Mesenchymal stem cell (in vitro differentiated cells and primary cell): Measurements from ENCODE around the gene STX2.
"Not testable (repeated sequence)": the region's sequence is repeated elsewhere in the genome, so short reads cannot be mapped to it uniquely, and the experiment has no call there.

Experiments used
- DNase-seq: peaks from one replicate; pipeline ENCODE4 v3.0.0-alpha.2; 2013
- H2AFZ ChIP-seq: one replicate; pipeline ENCODE4 v1.6.1; 2013; ENCODE audit warnings: low read depth, mild to moderate bottlenecking, control low read depth, inconsistent platforms, low read length, moderate library complexity
- H2AK5ac ChIP-seq: 2 replicates; pipeline ENCODE4 v1.6.1; 2013; ENCODE audit warnings: low read length, moderate library complexity, mild to moderate bottlenecking, inconsistent platforms; ENCODE audit not compliant: severe bottlenecking
- H2BK120ac ChIP-seq: one replicate; pipeline ENCODE4 v1.6.1; 2013; ENCODE audit warnings: low read depth, mild to moderate bottlenecking, inconsistent platforms, low read length, moderate library complexity
- H2BK12ac ChIP-seq, 2 experiments: one replicate each; pipeline ENCODE4 v1.6.1; 2013; ENCODE audit warnings: inconsistent platforms in 2 of 2, low read length in 2 of 2, mild to moderate bottlenecking in 2 of 2, moderate library complexity in 2 of 2, control low read depth in 1 of 2
- H2BK15ac ChIP-seq: one replicate; pipeline ENCODE4 v1.6.1; 2013; ENCODE audit warnings: mild to moderate bottlenecking, low read depth, inconsistent platforms; ENCODE audit not compliant: poor library complexity, severe bottlenecking
- H2BK5ac ChIP-seq: 2 replicates; pipeline ENCODE4 v1.6.1; 2013; ENCODE audit warnings: low read depth, mild to moderate bottlenecking, low read length, control low read depth, inconsistent platforms; ENCODE audit not compliant: poor library complexity, severe bottlenecking
- H3K14ac ChIP-seq, 2 experiments: one replicate each; pipeline ENCODE4 v1.6.1; 2013; ENCODE audit warnings: inconsistent platforms in 2 of 2, low read length in 2 of 2, control low read depth in 1 of 2, mild to moderate bottlenecking in 1 of 2, moderate library complexity in 1 of 2
- H3K18ac ChIP-seq, 2 experiments: one replicate each; pipeline ENCODE4 v1.6.1; 2013; ENCODE audit warnings: inconsistent platforms in 2 of 2, low read length in 2 of 2, control low read depth in 1 of 2, low read depth in 1 of 2, mild to moderate bottlenecking in 1 of 2
- H3K23ac ChIP-seq, 2 experiments: one replicate each; pipeline ENCODE4 v1.6.1; 2013; ENCODE audit warnings: inconsistent platforms in 2 of 2, low read length in 2 of 2, mild to moderate bottlenecking in 2 of 2, moderate library complexity in 2 of 2, control low read depth in 1 of 2
- H3K27ac ChIP-seq: 2 replicates; pipeline ENCODE4 v1.5.1; 2013; ENCODE audit warnings: mild to moderate bottlenecking, moderate library complexity, low read length, control low read depth, inconsistent platforms; ENCODE audit not compliant: poor library complexity, severe bottlenecking
- H3K27me3 ChIP-seq, 2 experiments: 2 replicates each; pipeline versions ENCODE4 v1.6.1 to v1.7.0; 2013; ENCODE audit warnings: low read length in 2 of 2, mild to moderate bottlenecking in 2 of 2, moderate library complexity in 2 of 2, control low read depth in 1 of 2, inconsistent platforms in 1 of 2; ENCODE audit not compliant: control insufficient read depth in 1 of 2, insufficient read depth in 1 of 2
- H3K36me3 ChIP-seq, 2 experiments: 2 replicates each; pipeline versions ENCODE4 v1.6.1 to v1.7.0; 2013; ENCODE audit warnings: low read length in 2 of 2, control low read depth in 1 of 2, inconsistent platforms in 1 of 2, low read depth in 1 of 2, mild to moderate bottlenecking in 1 of 2; ENCODE audit not compliant: insufficient read depth in 2 of 2, control insufficient read depth in 1 of 2
- H3K4ac ChIP-seq, 2 experiments: one replicate each; pipeline ENCODE4 v1.6.1; 2013; ENCODE audit warnings: inconsistent platforms in 2 of 2, low read length in 2 of 2, mild to moderate bottlenecking in 2 of 2, moderate library complexity in 2 of 2, control low read depth in 1 of 2, low read depth in 1 of 2
- H3K4me1 ChIP-seq: 2 replicates; pipeline ENCODE4 v1.6.1; 2013; ENCODE audit warnings: low read depth, low read length, control low read depth; ENCODE audit not compliant: control insufficient read depth, insufficient read depth
- H3K4me2 ChIP-seq: 2 replicates; pipeline ENCODE4 v1.6.1; 2013; ENCODE audit warnings: low read length, mild to moderate bottlenecking, inconsistent platforms; ENCODE audit not compliant: poor library complexity, severe bottlenecking
- H3K4me3 ChIP-seq, 2 experiments: 2 replicates each; pipeline versions ENCODE4 v1.5.1 to v1.7.0; 2013; ENCODE audit warnings: low read length in 2 of 2, mild to moderate bottlenecking in 2 of 2, control low read depth in 1 of 2, low read depth in 1 of 2; ENCODE audit not compliant: insufficient read depth in 1 of 2
- H3K79me1 ChIP-seq: replicated peaks from 2 replicates; pipeline ENCODE4 v1.6.1; 2013; ENCODE audit warnings: mild to moderate bottlenecking, control low read depth, low read length, inconsistent platforms; ENCODE audit not compliant: poor library complexity, severe bottlenecking
- H3K9ac ChIP-seq: 2 replicates; pipeline ENCODE4 v1.7.0; 2013; ENCODE audit warnings: mild to moderate bottlenecking, low read length, moderate library complexity
- H3K9me3 ChIP-seq: 2 replicates; pipeline ENCODE4 v1.7.0; 2013; ENCODE audit warnings: mild to moderate bottlenecking, low read length; ENCODE audit not compliant: control insufficient read depth
- H4K8ac ChIP-seq: one replicate; pipeline ENCODE4 v1.6.1; 2013; ENCODE audit warnings: inconsistent platforms, mild to moderate bottlenecking, low read length, moderate library complexity
- H4K91ac ChIP-seq: one replicate; pipeline ENCODE4 v1.6.1; 2013; ENCODE audit warnings: mild to moderate bottlenecking, low read length, inconsistent platforms
- WGBS: methylation state at CpG from one replicate; pipeline ENCODE4 v1.1.7; 2013; ENCODE audit warnings: mixed read lengths; 5-methylcytosine and 5-hydroxymethylcytosine counted together

Gene STX2

DNA sequence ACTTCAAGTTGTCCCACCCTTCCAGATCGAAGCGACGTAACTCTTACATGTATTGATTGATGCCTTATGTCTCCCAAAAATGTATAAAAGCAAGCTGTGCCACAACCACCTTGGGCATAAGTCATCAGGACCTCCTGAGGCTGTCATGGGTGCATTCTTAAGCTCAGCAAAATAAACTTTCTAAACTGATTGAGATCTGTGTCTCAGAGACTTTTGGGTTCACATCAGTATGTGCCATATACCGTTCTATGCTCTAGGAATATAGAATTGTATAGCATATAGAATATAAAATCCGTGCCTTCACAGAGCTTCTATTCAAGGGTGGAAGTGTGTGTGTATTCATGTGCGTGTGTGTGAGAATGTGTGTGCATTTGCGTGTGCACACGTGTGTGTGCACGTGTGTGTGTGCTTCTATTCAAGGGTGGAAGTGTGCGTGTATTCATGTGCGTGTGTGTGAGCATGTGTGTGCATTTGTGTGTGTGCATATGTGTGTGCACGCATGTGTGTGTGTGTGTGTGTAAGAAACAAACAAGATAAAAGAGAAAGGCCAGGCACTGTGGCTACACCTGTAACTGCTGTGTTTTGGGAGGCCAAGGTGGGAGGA is 11.5 kb upstream of the STX2 start:
- peak overlapping the region in 1 of 2 experiments; percentile 18 for H3K14ac ChIP-seq
- H2BK120ac ChIP-seq, result no peak overlapping the region
- H3K27me3 ChIP-seq, result peaks cover 14 to 18% of the 10 kb centered on the region in 2 experiments
- H3K27ac ChIP-seq, result no peak overlapping the region
- no peak overlapping the region for H2BK12ac ChIP-seq
- no peak overlapping the region for H2AK5ac ChIP-seq
- no peak overlapping the region for H3K4ac ChIP-seq
- H4K91ac ChIP-seq, result no peak overlapping the region
- H3K36me3 ChIP-seq, result no peaks in the 10 kb centered on the region
- H3K9me3 ChIP-seq, result no peaks in the 10 kb centered on the region
- DNase-seq, result no peak
- peaks cover 2% of the 10 kb centered on the region for H3K4me1 ChIP-seq
- no peak overlapping the region for H3K9ac ChIP-seq
- no peak overlapping the region for H3K4me2 ChIP-seq
- H2BK15ac ChIP-seq, result no peak overlapping the region
- H2BK5ac ChIP-seq, result no peak overlapping the region
- no peak overlapping the region for H3K23ac ChIP-seq
- 82% methylated on average over 12 of the region's 12 CpGs for WGBS
- peak overlapping the region in 1 of 2 experiments; percentile 11 for H3K18ac ChIP-seq
- no peak overlapping the region for H4K8ac ChIP-seq
- no peaks in the 10 kb centered on the region for H3K79me1 ChIP-seq
- no peak overlapping the region for H3K4me3 ChIP-seq
- H2AFZ ChIP-seq, result no peak overlapping the region

GRCh38 chr12:130849561-130850417 is 10.7 kb upstream of the STX2 start:
- Histone ChIP-seq H3K4me2 (no peak overlapping the region), H3K27ac (no peak overlapping the region), H3K36me3 (no peaks in the 10 kb centered on the region), H3K9me3 (no peaks in the 10 kb centered on the region), H3K14ac (no peak overlapping the region), H3K9ac (no peak overlapping the region), H3K27me3 (peaks cover 14 to 15% of the 10 kb centered on the region in 2 experiments), H3K4ac (no peak overlapping the region), H2BK5ac (no peak overlapping the region), H4K8ac (no peak overlapping the region), H3K79me1 (no peaks in the 10 kb centered on the region), H3K4me1 (peaks cover 2% of the 10 kb centered on the region), H4K91ac (no peak overlapping the region), H2AK5ac (no peak overlapping the region), H3K23ac (no peak overlapping the region), H3K4me3 (no peak overlapping the region), H2AFZ (no peak overlapping the region), H2BK120ac (no peak overlapping the region), H2BK12ac (no peak overlapping the region), H2BK15ac (no peak overlapping the region), H3K18ac (no peak overlapping the region)
- 71% methylated on average over 5 of the region's 7 CpGs for WGBS
- no peak for DNase-seq

GRCh38 chr12:130848785-130849305 is 9.8 kb upstream of the STX2 start:
- not testable (repeated sequence) for H3K14ac ChIP-seq, H3K36me3 ChIP-seq, H3K4ac ChIP-seq, H2BK12ac ChIP-seq, H2BK15ac ChIP-seq, H3K27me3 ChIP-seq, H2BK5ac ChIP-seq, H4K8ac ChIP-seq, DNase-seq, H3K23ac ChIP-seq, H3K4me2 ChIP-seq, H2BK120ac ChIP-seq, H3K79me1 ChIP-seq, H2AK5ac ChIP-seq, H3K4me3 ChIP-seq, H3K9me3 ChIP-seq, H3K18ac ChIP-seq, H3K4me1 ChIP-seq, H2AFZ ChIP-seq, H3K9ac ChIP-seq, H4K91ac ChIP-seq, H3K27ac ChIP-seq
- no CpG with 5 or more reads among the region's 1 CpG for WGBS

DNA sequence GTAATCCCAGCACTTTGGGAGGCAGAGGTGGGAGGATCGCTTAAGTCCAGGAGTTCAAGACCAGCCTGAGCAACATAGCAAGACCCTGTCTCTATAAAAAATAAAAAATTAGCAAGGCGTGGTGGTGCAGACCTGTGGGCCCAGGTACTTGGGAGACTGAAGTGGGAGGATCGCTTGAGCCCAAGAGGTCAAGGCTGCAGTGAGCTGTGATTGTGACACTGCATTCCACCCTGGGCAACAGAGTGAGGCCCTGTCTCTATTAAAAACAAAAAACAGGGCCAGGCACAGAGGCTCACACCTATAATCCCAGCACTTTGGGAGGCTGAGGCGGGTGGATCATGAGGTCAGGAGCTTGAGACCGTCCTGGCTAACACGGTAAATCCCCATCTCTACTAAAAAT is 9.1 kb upstream of the STX2 start:
- not testable (repeated sequence) for DNase-seq, H3K4me2 ChIP-seq, H4K91ac ChIP-seq, H3K4me1 ChIP-seq, H3K79me1 ChIP-seq, H4K8ac ChIP-seq, H2BK5ac ChIP-seq, H2BK15ac ChIP-seq, H3K4me3 ChIP-seq, H3K4ac ChIP-seq, H3K9ac ChIP-seq, H3K36me3 ChIP-seq, H3K18ac ChIP-seq, H3K23ac ChIP-seq, H2AFZ ChIP-seq, H2BK120ac ChIP-seq, H3K9me3 ChIP-seq, H2BK12ac ChIP-seq, H3K27me3 ChIP-seq, H3K27ac ChIP-seq, H2AK5ac ChIP-seq, H3K14ac ChIP-seq
- 93% methylated on average over 2 of the region's 6 CpGs for WGBS
